ENCODE data around the gene ZNF367. TPM values are rescaled to one million over a fixed set of nuclear protein-coding genes. Genes with fewer than 3 reads are reported as not detected.

Gene ZNF367
- total RNA-seq, 1 donor from 2014 or later = 3.9 TPM

GRCh38 chr9:96418920-96419690 lies 935 bp upstream of the ZNF367 start:
- intact Hi-C loops (cut with micrococcal nuclease) = no loop called here
- H3K27me3 ChIP-seq (ENCODE audit: low read depth) = no peaks in the 10 kb centered on the region
- H3K27ac ChIP-seq (replicated peaks) = peak overlapping the region; percentile 100
- H3K4me1 ChIP-seq = peaks cover 47% of the 10 kb centered on the region
- no peaks in the 10 kb centered on the region for H3K36me3 ChIP-seq
- H3K9me3 ChIP-seq (replicated peaks) = no peaks in the 10 kb centered on the region
- peak; percentile 7 for TF ChIP-seq CTCF (IDR thresholded peaks at IDR 0.05; ENCODE audit: borderline replicate concordance)
- peak; percentile 84 for DNase-seq
- peak overlapping the region; percentile 91 for H3K4me3 ChIP-seq

- TF ChIP-seq CTCF (IDR thresholded peaks at IDR 0.05; ENCODE audit: borderline replicate concordance) = no peak
- intact Hi-C loops (cut with micrococcal nuclease) = no loop called here
- DNase-seq = peak; percentile 43
- H3K36me3 ChIP-seq = no peaks in the 10 kb centered on the region
- peaks cover 54% of the 10 kb centered on the region for H3K4me1 ChIP-seq
- peak overlapping the region; percentile 100 for H3K27ac ChIP-seq (replicated peaks)
- H3K4me3 ChIP-seq = peak overlapping the region; percentile 91
- no peaks in the 10 kb centered on the region for H3K27me3 ChIP-seq (ENCODE audit: low read depth)
- H3K9me3 ChIP-seq (replicated peaks) = no peaks in the 10 kb centered on the region
Observed at GRCh38 chr9:96417661-96418082, 498 bp downstream of the ZNF367 start.

- Histone ChIP-seq H3K36me3 (no peaks in the 10 kb centered on the region), H3K4me3 (peak overlapping the region; percentile 91), H3K27me3 (ENCODE audit: low read depth) (no peaks in the 10 kb centered on the region), H3K27ac (replicated peaks) (peak overlapping the region; percentile 100), H3K4me1 (peaks cover 54% of the 10 kb centered on the region), H3K9me3 (replicated peaks) (no peaks in the 10 kb centered on the region)
- peak; percentile 35 for TF ChIP-seq CTCF (IDR thresholded peaks at IDR 0.05; ENCODE audit: borderline replicate concordance)
- intact Hi-C loops (cut with micrococcal nuclease) = no loop called here
- DNase-seq = peak; percentile 90
Observed at GRCh38 chr9:96417051-96417586, 1.1 kb downstream of the ZNF367 start.

- Histone ChIP-seq H3K4me1 (peaks cover 26% of the 10 kb centered on the region), H3K27me3 (ENCODE audit: low read depth) (no peaks in the 10 kb centered on the region), H3K27ac (replicated peaks) (peak overlapping the region; percentile 46), H3K9me3 (replicated peaks) (no peaks in the 10 kb centered on the region), H3K4me3 (peak overlapping the region; percentile 15), H3K36me3 (no peaks in the 10 kb centered on the region)
- intact Hi-C loops (cut with micrococcal nuclease) = no loop called here
- TF ChIP-seq CTCF (IDR thresholded peaks at IDR 0.05; ENCODE audit: borderline replicate concordance) = no peak
- DNase-seq = no peak
Observed at GRCh38 chr9:96413302-96414221, 4.6 kb downstream of the ZNF367 start.

GRCh38 chr9:96412174-96412913 lies 5.8 kb downstream of the ZNF367 start:
- DNase-seq = no peak
- no peak for TF ChIP-seq CTCF (IDR thresholded peaks at IDR 0.05; ENCODE audit: borderline replicate concordance)
- intact Hi-C loops (cut with micrococcal nuclease) = no loop called here

More at GRCh38 chr9:96412174-96412913, 5.8 kb downstream of the ZNF367 start:
- Histone ChIP-seq H3K27me3 (ENCODE audit: low read depth) (no peaks in the 10 kb centered on the region), H3K4me3 (no peak overlapping the region), H3K4me1 (peaks cover 20% of the 10 kb centered on the region), H3K36me3 (no peaks in the 10 kb centered on the region), H3K9me3 (replicated peaks) (no peaks in the 10 kb centered on the region), H3K27ac (replicated peaks) (no peak overlapping the region)

Data from left ventricle myocardium inferior (tissue), 1 donor.